ENCODE measurements around the gene IZUMO4. TPM values are rescaled to one million over a fixed set of nuclear protein-coding genes. Genes with fewer than 3 reads are reported as not detected.
"Not testable (repeated sequence)": the region's sequence is repeated elsewhere in the genome, so short reads cannot be mapped to it uniquely, and the experiment has no call there.

Gene IZUMO4
- polyA plus RNA-seq, 1 donor (not counting 4 experiments of a cell fraction or from before 2014, with no cell fraction given) = 6.7 TPM

DNA sequence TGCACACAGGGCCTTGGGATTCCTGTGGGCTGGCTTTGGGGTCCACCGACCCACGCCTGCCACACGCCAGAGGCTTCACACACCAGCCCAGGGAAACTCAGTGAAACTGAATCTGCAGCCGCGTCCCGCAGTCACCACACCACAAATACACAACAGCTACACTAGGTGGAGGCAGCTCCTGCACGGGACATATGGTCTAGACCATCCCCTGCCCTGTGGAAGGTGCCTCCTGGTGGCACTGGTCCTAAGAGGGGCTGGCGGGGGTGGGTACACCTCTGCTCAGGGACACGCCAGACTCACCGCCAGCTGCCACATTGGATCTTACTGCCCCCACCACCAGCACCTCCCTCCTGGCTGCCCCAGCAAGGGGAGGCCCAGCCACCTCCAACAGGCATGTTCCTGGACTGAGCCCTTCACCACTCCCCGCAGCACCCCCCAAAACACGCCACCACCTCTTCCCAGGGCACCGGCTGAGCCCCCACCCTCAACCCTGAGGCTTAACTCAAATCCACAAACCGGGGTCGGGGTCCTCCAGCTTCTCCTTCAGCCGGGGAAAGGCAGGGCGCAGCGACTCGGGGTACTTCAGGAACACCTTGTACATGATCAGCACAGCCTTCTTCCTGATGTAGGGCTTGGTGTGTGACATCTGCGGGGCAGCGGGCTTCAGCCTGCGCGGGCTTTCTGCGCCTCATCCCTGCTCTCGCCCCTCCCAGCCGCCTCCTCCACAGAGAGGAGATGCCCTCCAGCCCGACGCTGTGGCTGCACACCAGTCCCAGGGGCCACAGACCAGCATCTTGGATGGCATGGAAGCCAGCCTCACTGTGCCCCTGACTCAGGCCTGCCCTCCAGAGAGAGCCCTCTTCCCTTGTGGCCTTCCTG lies 33.4 kb downstream of the IZUMO4 start:
- no peaks in the 10 kb centered on the region for H3K9me1 ChIP-seq (ENCODE audit: control insufficient read depth, extremely low read depth, insufficient read depth, low read length)
- peaks cover 5% of the 10 kb centered on the region for H4K20me1 ChIP-seq (ENCODE audit: control insufficient read depth, extremely low read depth, insufficient read depth, low read length)
- H3K9ac ChIP-seq (ENCODE audit: control insufficient read depth, extremely low read depth, insufficient read depth, low read length) = no peak overlapping the region

GRCh38 chr19:2131012-2131975 lies 34.6 kb downstream of the IZUMO4 start:
- H3K4me2 ChIP-seq (ENCODE audit: control insufficient read depth, extremely low read depth, insufficient read depth, low read depth, low read length); H3K27ac ChIP-seq (ENCODE audit: control insufficient read depth, insufficient read depth, low read length); H3K4me3 ChIP-seq (ENCODE audit: control insufficient read depth in 2 of 3, extremely low read depth in 1 of 3, insufficient read depth in 2 of 3, low read depth in 1 of 3, low read length in 3 of 3); H3K9me3 ChIP-seq (ENCODE audit: control insufficient read depth, low read depth, low read length); H3K9ac ChIP-seq (ENCODE audit: control insufficient read depth, extremely low read depth, insufficient read depth, low read length); H3K9me1 ChIP-seq (ENCODE audit: control insufficient read depth, extremely low read depth, insufficient read depth, low read length); H4K20me1 ChIP-seq (ENCODE audit: control insufficient read depth, extremely low read depth, insufficient read depth, low read length); H2AFZ ChIP-seq (ENCODE audit: control insufficient read depth, low read length); H3K4me1 ChIP-seq (ENCODE audit: control insufficient read depth, extremely low read depth, insufficient read depth, low read length); H3K27me3 ChIP-seq (ENCODE audit: control insufficient read depth, extremely low read depth, insufficient read depth, low read length); DNase-seq (ENCODE audit: low read depth, low spot score); dilution Hi-C loops (cut with MboI; ENCODE audit: extremely low pct_ligation_motif_present, low sequenced_read_pairs); FAIRE-seq: not testable (repeated sequence)
- Histone ChIP-seq H3K36me3 (ENCODE audit: control insufficient read depth in 2 of 2, extremely low read depth in 1 of 2, insufficient read depth in 2 of 2, low read length in 2 of 2) (peaks cover 25 to 48% of the 10 kb centered on the region in 2 experiments), H3K79me2 (ENCODE audit: control insufficient read depth, insufficient read depth, low read length) (peaks cover 54% of the 10 kb centered on the region)

More for the DNA sequence above, 33.4 kb downstream of the IZUMO4 start:
- DNase-seq (ENCODE audit: low read depth, low spot score) (no peak), FAIRE-seq (no peak)
- Histone ChIP-seq H3K27ac (ENCODE audit: control insufficient read depth, insufficient read depth, low read length) (no peak overlapping the region), H2AFZ (ENCODE audit: control insufficient read depth, low read length) (no peak overlapping the region), H3K9me3 (ENCODE audit: control insufficient read depth, low read depth, low read length) (no peaks in the 10 kb centered on the region), H3K4me3 (ENCODE audit: control insufficient read depth in 2 of 3, extremely low read depth in 1 of 3, insufficient read depth in 2 of 3, low read depth in 1 of 3, low read length in 3 of 3) (no peak overlapping the region), H3K4me2 (ENCODE audit: control insufficient read depth, extremely low read depth, insufficient read depth, low read depth, low read length) (no peak overlapping the region), H3K36me3 (ENCODE audit: control insufficient read depth in 2 of 2, extremely low read depth in 1 of 2, insufficient read depth in 2 of 2, low read length in 2 of 2) (peaks cover 26 to 47% of the 10 kb centered on the region in 2 experiments), H3K27me3 (ENCODE audit: control insufficient read depth, extremely low read depth, insufficient read depth, low read length) (no peaks in the 10 kb centered on the region), H3K79me2 (ENCODE audit: control insufficient read depth, insufficient read depth, low read length) (peaks cover 45% of the 10 kb centered on the region), H3K4me1 (ENCODE audit: control insufficient read depth, extremely low read depth, insufficient read depth, low read length) (no peaks in the 10 kb centered on the region)
- TF ChIP-seq CTCF (optimal IDR thresholded peaks at IDR 0.05 in 1 of 3, IDR thresholded peaks at IDR 0.05 in 1 of 3, conservative IDR thresholded peaks at IDR 0.05 in 1 of 3; ENCODE audit: extremely low read depth in 1 of 3, insufficient read depth in 2 of 3, low read length in 3 of 3) (no peak), EZH2 (IDR thresholded peaks at IDR 0.05; ENCODE audit: low read length) (no peak)
- dilution Hi-C loops (cut with MboI; ENCODE audit: extremely low pct_ligation_motif_present, low sequenced_read_pairs) = no loop called here

Measured in keratinocyte (primary cell).